ENCODE data around the gene SDC1. TPM values are rescaled to one million over a fixed set of nuclear protein-coding genes. Genes with fewer than 3 reads are reported as not detected.

The SDC1 gene
- total RNA-seq, 1 experiment from 2014 or later = 22.3 TPM

GRCh38 chr2:20196657-20197161, 28.2 kb downstream of the SDC1 start:
- Histone ChIP-seq H2BK15ac (ENCODE audit: low read depth, low read length) (no peak overlapping the region), H3K18ac (ENCODE audit: insufficient read length, low read depth, low read length) (no peak overlapping the region), H2AK5ac (ENCODE audit: insufficient read length, low read length) (no peak overlapping the region), H4K5ac (ENCODE audit: insufficient read length, low read depth, low read length) (no peak overlapping the region), H3K23me2 (ENCODE audit: insufficient read length, low read depth, low read length, poor library complexity, severe bottlenecking) (no peaks in the 10 kb centered on the region), H4K20me1 (ENCODE audit: control insufficient read depth, insufficient read depth, insufficient read length) (no peaks in the 10 kb centered on the region), H3K14ac (ENCODE audit: insufficient read depth, low read length) (no peak overlapping the region), H2BK20ac (ENCODE audit: low read depth, low read length, poor library complexity, severe bottlenecking) (no peak overlapping the region), H3K27ac (ENCODE audit: insufficient read length, low read depth, low read length) (no peak overlapping the region), H2BK5ac (ENCODE audit: insufficient read length, low read length) (no peak overlapping the region), H2BK120ac (ENCODE audit: low read depth, low read length, poor library complexity, severe bottlenecking) (no peak overlapping the region), H3K23ac (ENCODE audit: insufficient read length, low read depth, low read length) (no peak overlapping the region), H3K56ac (ENCODE audit: insufficient read length, low read depth, low read length) (no peak overlapping the region), H3K9me3 (ENCODE audit: control insufficient read depth, low read depth, low read length) (no peaks in the 10 kb centered on the region), H3K9ac (ENCODE audit: extremely low read depth, insufficient read length, low read length) (no peak overlapping the region), H3K4me2 (ENCODE audit: insufficient read depth, insufficient read length, low read length) (no peak overlapping the region), H4K8ac (replicated peaks; ENCODE audit: insufficient read length, low read depth, low read length) (no peak overlapping the region), H3K4me1 (ENCODE audit: insufficient read depth, low read length) (no peaks in the 10 kb centered on the region; the same call in 1 of the 2 replicates), H3K4ac (ENCODE audit: low read depth, low read length) (no peak overlapping the region), H2BK12ac (ENCODE audit: insufficient read length, low read depth, low read length) (no peak overlapping the region), H3K27me3 (ENCODE audit: insufficient read depth, low read length) (no peaks in the 10 kb centered on the region), H2AFZ (ENCODE audit: low read length) (no peak overlapping the region), H3T11ph (ENCODE audit: low read length) (no peak overlapping the region), H4K91ac (ENCODE audit: insufficient read length, low read depth, low read length) (no peak overlapping the region), H3K79me2 (ENCODE audit: insufficient read depth, low read length) (no peaks in the 10 kb centered on the region), H3K79me1 (ENCODE audit: insufficient read depth, low read depth, low read length, poor library complexity, severe bottlenecking) (no peaks in the 10 kb centered on the region)
- TF ChIP-seq, protein P1, sequence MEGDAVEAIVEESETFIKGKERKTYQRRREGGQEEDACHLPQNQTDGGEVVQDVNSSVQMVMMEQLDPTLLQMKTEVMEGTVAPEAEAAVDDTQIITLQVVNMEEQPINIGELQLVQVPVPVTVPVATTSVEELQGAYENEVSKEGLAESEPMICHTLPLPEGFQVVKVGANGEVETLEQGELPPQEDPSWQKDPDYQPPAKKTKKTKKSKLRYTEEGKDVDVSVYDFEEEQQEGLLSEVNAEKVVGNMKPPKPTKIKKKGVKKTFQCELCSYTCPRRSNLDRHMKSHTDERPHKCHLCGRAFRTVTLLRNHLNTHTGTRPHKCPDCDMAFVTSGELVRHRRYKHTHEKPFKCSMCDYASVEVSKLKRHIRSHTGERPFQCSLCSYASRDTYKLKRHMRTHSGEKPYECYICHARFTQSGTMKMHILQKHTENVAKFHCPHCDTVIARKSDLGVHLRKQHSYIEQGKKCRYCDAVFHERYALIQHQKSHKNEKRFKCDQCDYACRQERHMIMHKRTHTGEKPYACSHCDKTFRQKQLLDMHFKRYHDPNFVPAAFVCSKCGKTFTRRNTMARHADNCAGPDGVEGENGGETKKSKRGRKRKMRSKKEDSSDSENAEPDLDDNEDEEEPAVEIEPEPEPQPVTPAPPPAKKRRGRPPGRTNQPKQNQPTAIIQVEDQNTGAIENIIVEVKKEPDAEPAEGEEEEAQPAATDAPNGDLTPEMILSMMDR (conservative IDR thresholded peaks at IDR 0.05) = no peak
- WGBS (ENCODE audit: extremely low coverage, insufficient read length, low lambda C conversion rate) = no CpG with 5 or more reads among the region's 16 CpGs
- H3K9me3 Mint-ChIP-seq = no peaks in the 10 kb centered on the region
- H3K4me3 Mint-ChIP-seq = no peak overlapping the region
- peaks cover 12 to 18% of the 10 kb centered on the region in 2 experiments for H3K4me1 Mint-ChIP-seq
- DNase-seq = no peak
- H3K36me3 Mint-ChIP-seq (ENCODE audit: insufficient read depth in 1 of 3, low read depth in 3 of 3) = peaks cover 6 to 15% (median 13%) of the 10 kb centered on the region in 3 experiments; a peak in 6 of 7 replicates
- H3K27ac Mint-ChIP-seq = no peak overlapping the region
- no peaks in the 10 kb centered on the region for H3K27me3 Mint-ChIP-seq (ENCODE audit: low read depth)
